Measurements from ENCODE around the gene PITPNB. TPM values are rescaled to one million over a fixed set of nuclear protein-coding genes. Genes with fewer than 3 reads are reported as not detected.

Gene PITPNB
- total and polyA plus RNA-seq, 2 of the 13 experiments (the other 11 are each of a cell fraction or from before 2014, with no cell fraction given): 17.0 to 30.1 TPM

GRCh38 chr22:27919222-27919941 lies at the start of gene PITPNB (continued):
- TF ChIP-seq, protein P1, sequence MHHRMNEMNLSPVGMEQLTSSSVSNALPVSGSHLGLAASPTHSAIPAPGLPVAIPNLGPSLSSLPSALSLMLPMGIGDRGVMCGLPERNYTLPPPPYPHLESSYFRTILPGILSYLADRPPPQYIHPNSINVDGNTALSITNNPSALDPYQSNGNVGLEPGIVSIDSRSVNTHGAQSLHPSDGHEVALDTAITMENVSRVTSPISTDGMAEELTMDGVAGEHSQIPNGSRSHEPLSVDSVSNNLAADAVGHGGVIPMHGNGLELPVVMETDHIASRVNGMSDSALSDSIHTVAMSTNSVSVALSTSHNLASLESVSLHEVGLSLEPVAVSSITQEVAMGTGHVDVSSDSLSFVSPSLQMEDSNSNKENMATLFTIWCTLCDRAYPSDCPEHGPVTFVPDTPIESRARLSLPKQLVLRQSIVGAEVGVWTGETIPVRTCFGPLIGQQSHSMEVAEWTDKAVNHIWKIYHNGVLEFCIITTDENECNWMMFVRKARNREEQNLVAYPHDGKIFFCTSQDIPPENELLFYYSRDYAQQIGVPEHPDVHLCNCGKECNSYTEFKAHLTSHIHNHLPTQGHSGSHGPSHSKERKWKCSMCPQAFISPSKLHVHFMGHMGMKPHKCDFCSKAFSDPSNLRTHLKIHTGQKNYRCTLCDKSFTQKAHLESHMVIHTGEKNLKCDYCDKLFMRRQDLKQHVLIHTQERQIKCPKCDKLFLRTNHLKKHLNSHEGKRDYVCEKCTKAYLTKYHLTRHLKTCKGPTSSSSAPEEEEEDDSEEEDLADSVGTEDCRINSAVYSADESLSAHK (CRISPR knock-in tag; IDR thresholded peaks at IDR 0.05; ENCODE audit: borderline replicate concordance): no peak
- no peak for TF ChIP-seq SMAD9 (CRISPR knock-in tag; IDR thresholded peaks at IDR 0.05)
- TF ChIP-seq ZNF317 (CRISPR knock-in tag; IDR thresholded peaks at IDR 0.05): no peak; the same call in 1 of the 2 replicates
- TF ChIP-seq ZBTB43 (CRISPR knock-in tag; conservative IDR thresholded peaks at IDR 0.05): no peak
- peak; percentile 49 for TF ChIP-seq TEAD3 (CRISPR knock-in tag; optimal IDR thresholded peaks at IDR 0.05; ENCODE audit: borderline replicate concordance)
- no peak for TF ChIP-seq ZNF563 (CRISPR knock-in tag; IDR thresholded peaks at IDR 0.05)
- TF ChIP-seq EZH2 (conservative IDR thresholded peaks at IDR 0.05; ENCODE audit: low read depth, low read length): no peak
- TF ChIP-seq PAX8 (CRISPR knock-in tag; IDR thresholded peaks at IDR 0.05; ENCODE audit: borderline replicate concordance): no peak
- no peak for TF ChIP-seq CHCHD3 (CRISPR knock-in tag; IDR thresholded peaks at IDR 0.05)
- TF ChIP-seq ETV5 (CRISPR knock-in tag; IDR thresholded peaks at IDR 0.05; ENCODE audit: borderline replicate concordance): 0 out of 2 replicates have a peak, but pooled peaks have one; percentile 7
- no peak for TF ChIP-seq ZNF562 (CRISPR knock-in tag; IDR thresholded peaks at IDR 0.05; ENCODE audit: borderline replicate concordance)
- TF ChIP-seq ZNF609 (CRISPR knock-in tag; IDR thresholded peaks at IDR 0.05; ENCODE audit: borderline replicate concordance): no peak
- TF ChIP-seq ZSCAN29 (CRISPR knock-in tag; conservative IDR thresholded peaks at IDR 0.05): no peak
- TF ChIP-seq ZNF282 (IDR thresholded peaks at IDR 0.05; ENCODE audit: partially characterized antibody): no peak
- no peak for TF ChIP-seq SUZ12 (IDR thresholded peaks at IDR 0.05; ENCODE audit: low read depth, low read length)
- TF ChIP-seq ZZZ3 (CRISPR knock-in tag; IDR thresholded peaks at IDR 0.05; ENCODE audit: borderline replicate concordance): no peak
- 0 out of 2 replicates have a peak, but pooled peaks have one; percentile 0 for TF ChIP-seq SMAD3 (CRISPR knock-in tag; IDR thresholded peaks at IDR 0.05)
- no peak for TF ChIP-seq ZNF460 (CRISPR knock-in tag; IDR thresholded peaks at IDR 0.05; ENCODE audit: borderline replicate concordance)
- TF ChIP-seq ZBTB1 (CRISPR knock-in tag; IDR thresholded peaks at IDR 0.05; ENCODE audit: borderline replicate concordance): no peak
- TF ChIP-seq NCOR1 (IDR thresholded peaks at IDR 0.05; ENCODE audit: borderline replicate concordance, low read length): no peak
- TF ChIP-seq REPIN1 (CRISPR knock-in tag; IDR thresholded peaks at IDR 0.05; ENCODE audit: borderline replicate concordance, low read depth): peak; percentile 44; the same call in 1 of the 2 replicates
- TF ChIP-seq GZF1 (CRISPR knock-in tag; IDR thresholded peaks at IDR 0.05): no peak
